Glomerular visceral epithelial cell (primary cell): ENCODE data around the gene CD3D.
A peak's percentile ranks its signal among the peaks of the same experiment; 100 is the strongest.

Experiments
- DNase-seq: peaks from one replicate; pipeline ENCODE4 v3.0.0-alpha.2; 2016; ENCODE audit errors: extremely low spot score

The CD3D gene

DNA sequence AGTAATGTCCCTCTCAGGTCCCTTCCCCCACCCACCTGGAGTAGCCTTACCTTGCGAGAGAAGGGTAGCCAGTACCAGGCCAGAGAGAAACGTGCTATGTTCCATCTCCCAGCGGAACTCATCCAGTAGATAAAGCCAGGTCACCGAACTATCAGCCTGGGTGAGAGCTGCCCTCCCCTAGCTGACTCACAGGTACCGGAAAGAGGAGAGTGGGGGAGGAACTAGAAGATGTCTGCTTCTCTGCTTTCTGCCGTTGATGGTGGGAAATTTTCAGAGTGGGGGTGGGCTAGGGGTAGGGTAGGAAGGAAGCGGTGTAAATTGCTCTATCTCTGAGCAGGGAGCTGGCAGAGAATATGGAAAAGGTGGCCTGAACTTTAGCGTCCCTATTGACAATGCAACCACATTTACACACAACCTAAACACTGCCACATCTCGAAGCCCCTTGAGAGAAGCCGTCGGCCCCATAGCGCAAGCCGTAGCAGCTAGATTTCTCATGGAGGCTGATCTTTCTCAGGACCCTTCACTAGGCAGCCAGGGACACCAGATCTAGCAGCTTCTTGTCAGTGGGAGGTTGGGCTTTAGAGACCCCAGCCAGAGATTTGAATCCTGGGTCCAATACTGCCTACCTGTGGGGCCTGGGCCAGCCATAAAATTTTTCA is at the start of gene CD3D:
CD3D (minus strand) TSS at position 203 of the 659 bp plus-strand sequence; CDS start at position 105, 98 bp downstream.
- DNase-seq: no peak

DNA sequence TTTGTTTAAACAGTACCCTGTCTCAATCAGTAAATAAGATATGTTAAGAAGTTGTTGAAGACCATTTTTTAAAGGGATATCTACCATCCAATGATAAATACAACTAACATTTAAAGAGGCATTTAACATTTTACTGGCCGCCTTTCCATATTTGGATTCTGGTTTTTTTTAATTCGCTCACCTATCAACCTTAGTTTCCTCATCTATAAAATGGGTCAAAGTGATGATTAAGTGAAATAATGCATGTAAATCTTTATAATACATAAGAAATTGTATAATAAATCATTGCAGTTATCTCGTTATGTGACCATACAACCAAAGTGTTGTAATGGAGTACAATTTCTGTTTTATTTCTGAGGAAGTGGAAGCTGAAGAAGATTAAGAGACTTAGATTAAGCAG is 41.2 kb upstream of the CD3D start:
- no peak for DNase-seq

DNA sequence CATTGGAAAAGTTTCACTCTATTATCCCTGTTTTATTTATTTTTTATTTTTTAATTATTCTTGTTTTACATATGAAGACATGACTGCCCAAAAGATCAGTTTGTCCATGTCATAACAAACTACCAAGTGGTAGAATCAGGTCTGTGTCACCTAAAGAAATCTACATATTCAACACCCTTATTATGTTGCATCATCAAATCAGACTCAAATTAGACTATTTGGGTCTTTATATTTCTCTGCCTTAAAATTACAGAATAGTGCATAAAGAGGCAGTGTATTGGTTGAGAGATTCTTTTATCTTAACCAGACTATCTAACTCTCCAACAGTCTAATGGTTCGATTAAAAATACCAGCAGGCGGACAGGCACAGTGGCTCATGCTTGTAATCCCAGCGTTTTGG is 40.4 kb upstream of the CD3D start:
- no peak for DNase-seq

DNA sequence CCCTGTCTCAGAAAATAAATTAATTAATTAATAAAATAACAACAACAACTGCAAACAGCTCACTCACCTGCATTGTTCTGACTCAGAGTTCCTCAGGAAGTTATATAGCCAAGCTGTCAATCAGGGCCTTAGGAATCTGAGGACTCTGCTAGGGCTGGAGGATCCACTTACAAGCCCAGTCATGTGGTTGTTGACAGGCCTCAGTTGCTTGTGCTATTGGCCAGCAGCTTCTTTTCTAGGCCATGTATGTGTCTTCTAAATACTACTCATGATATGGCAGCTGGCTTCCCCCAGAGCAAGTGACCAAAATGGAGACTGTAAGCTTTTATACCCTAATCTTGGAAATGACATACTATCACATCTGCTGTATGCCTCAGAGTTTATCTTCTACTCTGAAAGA is 38.1 kb upstream of the CD3D start:
- no peak for DNase-seq

DNA sequence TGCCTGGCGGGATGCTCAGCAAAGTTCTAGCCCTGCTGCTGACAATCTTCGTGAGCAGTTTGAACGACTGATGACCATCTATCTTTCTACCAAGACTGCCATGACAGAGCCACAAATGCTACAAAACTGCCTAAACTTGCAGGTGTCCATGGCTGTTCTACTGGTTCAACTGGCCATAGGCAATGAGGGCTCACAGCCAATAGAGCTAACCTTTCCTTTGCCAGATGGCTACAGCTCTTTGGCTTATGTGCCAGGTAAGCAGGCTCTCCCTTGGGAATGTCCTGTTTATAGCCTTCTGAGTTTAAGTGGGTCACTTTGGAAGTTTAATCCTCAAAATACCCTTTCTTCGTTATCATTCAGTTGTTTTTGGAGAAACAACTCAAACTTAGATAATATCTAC is 37.0 kb upstream of the CD3D start:
- no peak for DNase-seq

DNA sequence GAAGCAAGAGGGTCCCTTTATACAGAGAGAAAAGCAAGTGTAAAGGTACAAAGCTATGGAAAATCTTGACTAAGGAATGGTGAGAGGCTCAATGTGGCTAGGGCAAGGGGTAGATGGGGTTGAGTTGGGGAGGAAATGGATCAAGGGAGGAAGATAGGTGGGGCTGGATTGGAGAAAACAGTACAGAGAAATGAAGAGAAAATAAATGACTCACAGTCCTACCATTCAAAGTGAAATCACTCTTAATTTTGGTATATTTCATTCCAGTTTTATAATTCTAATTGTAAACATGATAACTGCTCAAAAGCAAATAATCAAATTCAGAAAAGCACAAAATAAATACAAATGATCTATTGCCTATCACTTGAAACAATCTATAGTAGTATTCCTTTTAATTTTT is 33.5 kb upstream of the CD3D start:
- no peak for DNase-seq

DNA sequence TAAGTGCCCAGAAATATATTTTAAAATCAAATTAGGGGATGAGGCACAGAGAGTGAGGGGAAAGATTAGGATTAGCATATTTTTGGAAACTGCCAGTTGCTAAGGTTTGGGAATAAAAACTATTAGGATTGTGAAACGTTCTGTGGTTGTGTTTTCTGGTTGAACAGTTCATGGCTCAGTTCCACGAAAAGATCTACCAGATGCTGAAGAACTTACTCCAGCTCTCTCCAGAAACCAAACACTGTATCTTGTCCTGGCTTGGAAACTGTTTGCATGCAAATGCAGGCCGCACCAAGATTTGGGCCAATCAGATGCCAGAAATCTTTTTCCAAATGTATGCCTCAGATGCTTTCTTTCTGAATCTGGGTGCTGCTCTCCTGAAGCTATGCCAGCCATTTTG is 32.2 kb upstream of the CD3D start:
- DNase-seq: no peak

DNA sequence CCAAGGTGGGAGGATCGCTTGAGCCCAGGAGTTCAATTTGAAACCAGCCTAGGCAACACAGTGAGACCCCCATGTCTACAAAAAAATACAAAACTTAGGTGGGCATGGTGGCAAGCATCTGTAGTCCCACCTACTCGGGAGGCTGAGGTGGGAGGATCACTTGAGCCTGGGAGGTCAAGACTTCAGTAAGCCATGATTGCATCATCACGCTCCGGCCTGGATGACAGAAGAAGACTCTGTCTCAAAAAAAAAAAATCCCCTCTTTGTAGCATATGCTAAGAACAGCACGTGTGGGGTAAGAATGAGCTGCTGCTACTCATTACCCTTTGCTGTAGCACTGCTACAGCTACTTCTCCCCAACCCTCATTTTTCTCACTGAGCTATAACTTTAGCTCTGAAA is 31.4 kb upstream of the CD3D start:
- no peak for DNase-seq

DNA sequence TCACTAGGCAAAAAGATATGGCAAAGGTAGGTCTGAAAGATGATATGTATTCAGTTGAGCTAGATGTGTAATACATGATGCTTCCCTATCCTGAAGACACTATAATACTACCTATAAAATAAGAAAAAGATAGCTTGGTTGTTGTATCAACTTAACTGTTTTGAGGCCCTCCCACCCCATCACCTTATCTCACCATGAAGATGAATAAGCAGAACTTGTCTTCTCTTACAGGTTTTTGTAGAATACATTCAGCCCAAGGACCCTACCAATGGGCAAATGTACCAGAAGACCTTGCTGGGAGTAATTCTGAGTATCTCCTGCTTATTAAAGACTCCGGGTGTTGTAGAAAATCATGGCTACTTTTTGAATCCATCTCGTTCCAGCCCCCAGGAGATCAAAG is 30.8 kb upstream of the CD3D start:
- no peak for DNase-seq

DNA sequence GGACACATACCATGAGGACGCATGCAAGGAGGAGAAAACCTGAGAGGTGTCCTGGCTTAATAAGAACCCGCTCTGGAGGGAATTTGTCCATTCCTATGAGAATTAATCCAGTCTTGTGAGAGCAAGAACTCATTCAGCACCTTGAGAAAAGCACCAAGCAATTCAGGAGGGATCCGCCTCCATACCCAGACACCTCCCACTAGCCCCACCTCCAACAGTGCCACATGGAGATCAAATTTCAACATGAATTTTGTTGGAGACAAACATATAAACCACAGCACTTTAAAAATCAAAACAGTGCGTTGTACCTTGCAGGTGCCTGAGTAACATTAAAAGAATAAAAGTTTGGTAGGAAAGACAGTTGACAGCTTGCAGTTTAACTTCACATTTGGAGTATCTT is 28.3 kb upstream of the CD3D start:
- DNase-seq: no peak

DNA sequence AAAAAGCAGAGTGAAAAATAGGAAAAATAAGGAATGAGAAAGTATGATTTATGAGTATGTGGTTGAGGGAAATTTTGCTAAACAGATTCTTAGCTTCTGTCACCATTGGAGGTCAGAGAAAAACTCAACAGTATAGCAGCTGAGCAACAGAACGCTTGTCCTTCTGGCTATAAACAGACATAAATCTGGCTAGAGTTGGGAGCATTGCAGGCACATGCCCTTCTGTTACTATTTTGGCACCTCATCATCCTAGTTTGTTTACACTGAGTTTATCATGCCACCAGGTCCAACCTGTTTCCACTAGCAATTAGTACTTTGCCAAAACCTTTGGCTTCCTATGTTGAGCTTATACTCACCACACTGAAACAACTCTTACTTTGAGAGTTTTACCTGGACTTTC is 23.8 kb upstream of the CD3D start:
- no peak for DNase-seq

DNA sequence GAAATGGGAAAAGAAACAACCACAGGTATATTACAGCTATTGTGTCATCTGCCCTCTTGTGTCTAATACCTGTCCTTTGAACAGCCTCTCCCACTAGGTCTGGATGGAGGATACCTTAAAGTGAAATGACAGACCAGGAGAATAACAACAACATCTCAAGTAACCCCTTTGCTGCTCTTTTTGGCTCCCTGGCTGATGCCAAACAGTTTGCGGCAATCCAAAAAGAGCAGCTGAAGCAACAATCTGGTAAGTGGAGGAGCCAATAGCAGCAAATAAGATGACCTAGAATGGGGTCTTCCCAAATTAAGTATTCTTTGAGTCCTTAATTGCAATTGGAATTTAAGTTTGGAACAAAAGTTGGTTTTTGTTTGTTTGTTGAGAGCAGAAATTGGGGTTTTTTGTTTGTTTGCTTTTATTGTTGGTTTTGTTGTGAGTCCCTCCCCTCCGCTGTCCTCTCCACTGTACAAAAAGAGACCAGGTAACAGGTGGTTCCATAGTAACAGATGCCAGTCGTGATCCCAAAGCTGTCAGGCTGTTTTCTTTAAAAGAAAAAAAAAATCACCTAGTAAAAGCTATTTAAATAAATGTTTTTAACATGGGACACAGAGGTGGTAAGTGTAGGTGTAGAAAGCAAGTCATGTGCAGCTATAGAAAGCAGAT is 22.6 kb upstream of the CD3D start:
- DNase-seq: no peak

DNA sequence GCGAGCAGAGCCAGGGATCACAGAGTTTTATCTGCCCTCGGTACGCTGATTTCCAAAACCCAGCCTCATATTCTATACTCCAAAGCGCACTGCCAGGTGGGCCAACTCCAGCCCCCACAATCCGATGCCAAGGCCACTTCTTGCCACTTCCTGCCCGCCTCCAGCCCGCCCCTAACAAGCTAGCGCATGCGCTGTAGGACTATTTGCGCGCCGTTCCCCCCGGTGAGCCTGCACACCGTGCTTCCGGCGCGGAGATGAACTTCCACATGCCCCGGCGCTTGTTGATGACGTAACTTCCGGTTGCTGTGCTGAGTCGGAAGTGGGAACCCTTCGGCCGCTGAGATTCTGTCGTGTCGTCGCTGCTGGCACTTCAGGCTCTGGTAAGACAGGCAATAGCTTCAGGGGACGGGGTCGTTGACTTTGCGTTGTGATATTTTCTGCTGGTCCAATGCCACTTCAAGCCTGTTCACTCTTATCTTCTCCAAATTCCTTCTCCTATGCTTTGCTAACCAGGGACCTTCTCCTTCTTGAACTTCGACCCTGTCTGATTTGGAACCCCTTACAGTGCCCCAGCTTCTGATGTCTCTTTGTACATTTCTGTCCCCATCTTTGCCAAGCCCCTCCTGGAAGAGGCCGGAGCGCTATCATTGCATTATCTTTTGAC is 16.9 kb upstream of the CD3D start, which contains the start of gene UBE4A:
UBE4A (plus strand) TSS at position 306 of the 664 bp plus-strand sequence. CDS start 5,481 bp downstream, outside the sequence.
- peak; percentile 89 for DNase-seq

DNA sequence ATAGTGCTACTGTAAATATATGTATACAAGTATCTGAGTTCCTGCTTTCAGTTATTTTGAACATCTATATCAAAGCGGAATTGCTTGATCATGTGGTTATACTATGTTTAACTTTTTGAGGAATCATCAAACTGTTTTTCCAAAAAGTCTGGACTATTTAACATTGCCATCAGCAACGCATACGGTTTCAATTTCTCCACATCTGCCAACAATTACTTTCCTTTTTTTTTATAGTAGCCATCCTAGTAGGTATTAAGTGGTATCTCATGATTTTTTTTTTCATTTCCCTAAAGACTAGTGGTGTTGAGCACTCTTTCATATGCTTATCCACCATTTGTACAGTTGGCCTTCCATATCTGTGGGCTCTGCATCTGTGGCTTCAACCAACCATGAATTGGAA is 15.6 kb upstream of the CD3D start:
- no peak for DNase-seq

DNA sequence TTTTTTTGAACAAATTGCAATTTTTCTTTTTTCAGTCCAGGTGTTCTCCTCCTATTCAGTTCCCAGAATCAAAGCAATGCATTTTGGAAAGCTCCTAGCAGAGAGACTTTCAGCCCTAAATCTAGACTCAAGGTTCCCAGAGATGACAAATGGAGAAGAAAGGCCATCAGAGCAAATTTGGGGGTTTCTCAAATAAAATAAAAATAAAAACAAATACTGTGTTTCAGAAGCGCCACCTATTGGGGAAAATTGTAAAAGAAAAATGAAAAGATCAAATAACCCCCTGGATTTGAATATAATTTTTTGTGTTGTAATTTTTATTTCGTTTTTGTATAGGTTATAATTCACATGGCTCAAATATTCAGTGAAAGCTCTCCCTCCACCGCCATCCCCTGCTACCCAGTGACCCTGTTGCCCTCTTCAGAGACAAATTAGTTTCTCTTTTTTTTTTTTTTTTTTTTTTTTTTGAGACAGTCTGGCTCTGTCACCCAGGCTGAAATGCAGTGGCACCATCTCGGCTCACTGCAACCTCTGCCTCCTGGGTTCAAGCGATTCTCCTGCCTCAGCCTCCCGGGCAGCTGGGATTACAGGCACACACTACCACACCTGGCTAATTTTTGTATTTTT is 10.7 kb upstream of the CD3D start:
- DNase-seq: peak; percentile 6

DNA sequence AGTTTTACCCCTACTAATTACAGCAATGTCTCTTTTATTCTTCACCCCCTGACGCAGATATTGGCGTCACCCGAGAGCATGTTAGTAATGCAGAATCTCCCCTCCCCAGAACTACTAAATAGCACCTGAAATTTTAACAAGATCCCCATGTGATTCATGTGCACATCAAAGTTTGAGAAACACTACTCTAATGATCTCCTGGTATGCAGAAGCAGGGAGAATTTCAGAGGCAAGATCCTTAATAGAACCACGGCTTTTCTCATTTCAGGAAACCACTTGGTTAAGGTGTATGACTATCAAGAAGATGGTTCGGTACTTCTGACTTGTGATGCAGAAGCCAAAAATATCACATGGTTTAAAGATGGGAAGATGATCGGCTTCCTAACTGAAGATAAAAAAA is 7.0 kb upstream of the CD3D start:
- DNase-seq: no peak

DNA sequence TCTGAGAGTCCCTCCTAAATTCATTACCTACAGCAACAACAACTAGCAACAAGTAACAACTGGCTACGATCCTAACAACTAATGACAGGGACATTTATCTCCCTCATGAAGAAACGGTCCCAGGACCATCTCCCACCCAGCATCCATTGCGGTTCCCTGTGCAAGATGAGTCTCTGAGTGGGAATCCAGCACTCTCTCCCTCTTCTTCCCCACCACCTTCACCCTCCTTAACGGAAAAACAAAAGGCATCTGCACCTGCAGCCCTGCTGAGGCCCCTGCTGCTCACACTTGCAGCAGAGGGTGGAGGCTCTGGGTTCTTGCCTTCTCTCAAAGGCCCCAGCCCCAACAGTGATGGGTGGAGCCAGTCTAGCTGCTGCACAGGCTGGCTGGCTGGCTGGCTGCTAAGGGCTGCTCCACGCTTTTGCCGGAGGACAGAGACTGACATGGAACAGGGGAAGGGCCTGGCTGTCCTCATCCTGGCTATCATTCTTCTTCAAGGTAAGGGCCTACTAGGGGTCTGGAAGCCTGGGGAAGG is 1.5 kb upstream of the CD3D start, which contains the start of gene CD3G:
CD3G (plus strand) TSS at position 364 of the 535 bp plus-strand sequence; CDS start at position 444, 80 bp downstream.
- DNase-seq: no peak

DNA sequence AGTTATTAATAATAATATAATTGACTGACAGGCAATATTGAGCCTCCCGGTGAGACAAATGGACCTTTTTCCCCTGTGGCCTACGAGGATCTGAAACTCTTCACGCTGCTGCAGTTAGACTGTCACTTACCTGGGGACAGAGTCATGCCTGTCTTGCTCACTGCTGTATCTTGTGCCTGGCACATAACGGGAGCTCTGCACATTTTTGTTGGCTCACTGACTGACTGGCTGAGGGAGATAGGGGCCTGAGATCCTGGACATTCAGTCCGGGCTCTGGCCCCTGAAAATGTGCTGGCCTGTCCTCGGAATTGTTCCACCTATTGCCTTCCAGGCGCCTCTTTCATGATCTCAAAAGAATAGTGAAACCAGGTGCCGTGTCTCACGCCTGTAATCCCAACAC is 743 bp upstream of the CD3D start:
- DNase-seq: no peak

DNA sequence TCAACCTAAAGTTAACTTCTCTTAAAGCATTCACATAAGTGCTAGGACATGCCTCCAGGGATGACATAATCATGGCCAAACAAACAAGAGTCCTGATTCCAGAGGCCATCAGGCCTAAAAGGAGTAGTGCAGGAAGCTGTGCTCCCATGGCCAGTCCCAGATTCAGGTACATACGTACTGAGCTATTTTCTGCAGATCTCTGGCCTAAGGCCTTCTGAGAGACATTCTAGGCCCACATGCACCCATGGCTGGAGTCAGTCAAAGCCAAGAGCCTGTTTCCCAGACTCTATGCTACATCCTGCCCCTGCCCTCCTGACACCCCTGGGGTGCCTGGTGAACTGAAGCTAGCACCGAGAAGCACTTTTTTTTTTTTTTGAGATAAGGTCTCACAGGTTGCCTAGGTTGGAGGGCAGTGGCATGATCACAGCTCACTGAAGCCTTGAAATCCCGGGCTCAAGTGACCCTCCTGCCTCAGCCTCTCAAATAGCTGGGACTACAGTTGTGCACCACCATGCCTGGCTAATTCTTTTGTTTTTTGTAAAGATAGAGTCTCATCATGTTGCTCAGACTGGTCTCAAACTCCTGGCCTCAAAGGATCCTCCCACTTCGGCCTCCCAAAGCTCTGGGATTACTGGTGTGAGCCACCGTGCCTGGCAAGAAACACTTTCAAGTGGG is 553 bp downstream of the CD3D start:
- no peak for DNase-seq

DNA sequence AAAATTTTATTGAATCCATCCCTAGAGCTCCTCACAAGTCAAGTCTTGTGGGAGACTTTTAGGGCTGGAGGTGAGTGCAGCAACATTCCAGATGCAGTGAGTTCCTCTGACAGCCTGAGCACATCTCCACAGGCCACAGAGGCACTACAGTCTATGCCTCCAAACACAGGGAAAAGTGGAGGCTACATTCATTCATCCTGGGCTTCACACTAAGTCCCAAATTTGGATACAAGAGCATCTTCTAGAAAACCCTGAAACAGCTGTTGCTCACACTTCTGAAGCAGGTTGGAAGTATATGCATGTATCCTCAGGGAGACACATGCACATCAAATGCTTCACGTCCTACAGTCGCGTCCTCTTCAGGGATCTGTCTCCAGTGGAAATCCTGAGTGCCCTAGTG is 1.2 kb downstream of the CD3D start:
- no peak for DNase-seq

DNA sequence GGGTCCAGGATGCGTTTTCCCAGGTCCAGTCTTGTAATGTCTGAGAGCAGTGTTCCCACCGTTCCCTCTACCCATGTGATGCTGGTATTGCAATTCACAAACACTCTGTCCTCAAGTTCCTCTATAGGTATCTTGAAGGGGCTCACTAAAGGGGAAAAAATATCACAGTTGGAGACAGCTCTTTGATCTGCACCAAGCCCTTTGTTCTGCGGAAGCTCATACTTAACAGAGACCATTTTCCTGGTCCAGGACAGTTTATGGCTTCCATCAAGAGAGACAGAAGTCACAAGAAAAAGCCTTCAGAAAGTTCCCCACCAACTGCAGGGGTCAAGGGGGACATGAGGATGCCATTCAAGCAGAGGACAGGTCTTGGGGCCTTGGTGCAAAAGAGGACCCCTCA is 2.1 kb downstream of the CD3D start:
- no peak for DNase-seq
